Measurements from ENCODE around the gene NTM.

Gene NTM

GRCh38 chr11:132093536-132094259, 723.3 kb downstream of the NTM start:
- no peaks in the 10 kb centered on the region for H3K27me3 ChIP-seq (ENCODE audit: control insufficient read depth in 2 of 2, insufficient read depth in 2 of 2, low read length in 2 of 2)

GRCh38 chr11:132094598-132094997, 724.2 kb downstream of the NTM start:
- Histone ChIP-seq H3K4me1 (ENCODE audit: control insufficient read depth in 2 of 2, insufficient read depth in 2 of 2, low read length in 2 of 2) (no peaks in the 10 kb centered on the region), H3K9me3 (ENCODE audit: control insufficient read depth in 2 of 2, low read length in 2 of 2) (peaks cover 0 to 3% of the 10 kb centered on the region in 2 donors), H3K4me3 (ENCODE audit: low read length in 2 of 2) (no peak overlapping the region), H3K27ac (ENCODE audit: low read depth in 2 of 2, low read length in 2 of 2) (no peak overlapping the region), H3K27me3 (ENCODE audit: control insufficient read depth in 2 of 2, insufficient read depth in 2 of 2, low read length in 2 of 2) (no peaks in the 10 kb centered on the region), H3K9ac (ENCODE audit: low read depth in 1 of 2, low read length in 2 of 2) (no peak overlapping the region), H3K36me3 (ENCODE audit: control insufficient read depth in 2 of 2, insufficient read depth in 2 of 2, low read length in 2 of 2) (no peaks in the 10 kb centered on the region)

More at GRCh38 chr11:132093536-132094259, 723.3 kb downstream of the NTM start:
- Histone ChIP-seq H3K4me1 (ENCODE audit: control insufficient read depth in 2 of 2, insufficient read depth in 2 of 2, low read length in 2 of 2) (no peaks in the 10 kb centered on the region), H3K4me3 (ENCODE audit: low read length in 2 of 2) (no peak overlapping the region), H3K27ac (ENCODE audit: low read depth in 2 of 2, low read length in 2 of 2) (no peak overlapping the region), H3K9ac (ENCODE audit: low read depth in 1 of 2, low read length in 2 of 2) (no peak overlapping the region), H3K36me3 (ENCODE audit: control insufficient read depth in 2 of 2, insufficient read depth in 2 of 2, low read length in 2 of 2) (no peaks in the 10 kb centered on the region), H3K9me3 (ENCODE audit: control insufficient read depth in 2 of 2, low read length in 2 of 2) (peaks cover 0 to 3% of the 10 kb centered on the region in 2 donors)

- H3K27me3 ChIP-seq (ENCODE audit: control insufficient read depth in 2 of 2, insufficient read depth in 2 of 2, low read length in 2 of 2): no peaks in the 10 kb centered on the region
- no peak overlapping the region for H3K9ac ChIP-seq (ENCODE audit: low read depth in 1 of 2, low read length in 2 of 2)
- H3K4me3 ChIP-seq (ENCODE audit: low read length in 2 of 2): no peak overlapping the region
- H3K27ac ChIP-seq (ENCODE audit: low read depth in 2 of 2, low read length in 2 of 2): no peak overlapping the region
- no peaks in the 10 kb centered on the region for H3K36me3 ChIP-seq (ENCODE audit: control insufficient read depth in 2 of 2, insufficient read depth in 2 of 2, low read length in 2 of 2)
- peaks cover 0 to 3% of the 10 kb centered on the region in 2 donors for H3K9me3 ChIP-seq (ENCODE audit: control insufficient read depth in 2 of 2, low read length in 2 of 2)
- no peaks in the 10 kb centered on the region for H3K4me1 ChIP-seq (ENCODE audit: control insufficient read depth in 2 of 2, insufficient read depth in 2 of 2, low read length in 2 of 2)
Observed at GRCh38 chr11:132095230-132096131, 725.1 kb downstream of the NTM start.

- Histone ChIP-seq H3K9me3 (ENCODE audit: control insufficient read depth in 2 of 2, low read length in 2 of 2) (peaks cover 0 to 3% of the 10 kb centered on the region in 2 donors), H3K27me3 (ENCODE audit: control insufficient read depth in 2 of 2, insufficient read depth in 2 of 2, low read length in 2 of 2) (no peaks in the 10 kb centered on the region), H3K4me3 (ENCODE audit: low read length in 2 of 2) (no peak overlapping the region), H3K27ac (ENCODE audit: low read depth in 2 of 2, low read length in 2 of 2) (no peak overlapping the region), H3K36me3 (ENCODE audit: control insufficient read depth in 2 of 2, insufficient read depth in 2 of 2, low read length in 2 of 2) (no peaks in the 10 kb centered on the region), H3K9ac (ENCODE audit: low read depth in 1 of 2, low read length in 2 of 2) (no peak overlapping the region), H3K4me1 (ENCODE audit: control insufficient read depth in 2 of 2, insufficient read depth in 2 of 2, low read length in 2 of 2) (no peaks in the 10 kb centered on the region)
Observed at GRCh38 chr11:132096132-132096825, 725.9 kb downstream of the NTM start.

GRCh38 chr11:132099692-132100091, 729.3 kb downstream of the NTM start:
- H3K9me3 ChIP-seq (ENCODE audit: control insufficient read depth in 2 of 2, low read length in 2 of 2): peaks cover 0 to 3% of the 10 kb centered on the region in 2 donors
- H3K36me3 ChIP-seq (ENCODE audit: control insufficient read depth in 2 of 2, insufficient read depth in 2 of 2, low read length in 2 of 2): no peaks in the 10 kb centered on the region
- H3K27ac ChIP-seq (ENCODE audit: low read depth in 2 of 2, low read length in 2 of 2): no peak overlapping the region
- no peaks in the 10 kb centered on the region for H3K27me3 ChIP-seq (ENCODE audit: control insufficient read depth in 2 of 2, insufficient read depth in 2 of 2, low read length in 2 of 2)
- no peaks in the 10 kb centered on the region for H3K4me1 ChIP-seq (ENCODE audit: control insufficient read depth in 2 of 2, insufficient read depth in 2 of 2, low read length in 2 of 2)
- no peak overlapping the region for H3K9ac ChIP-seq (ENCODE audit: low read depth in 1 of 2, low read length in 2 of 2)
- no peak overlapping the region for H3K4me3 ChIP-seq (ENCODE audit: low read length in 2 of 2)

GRCh38 chr11:132100583-132100982, 730.2 kb downstream of the NTM start:
- Histone ChIP-seq H3K4me3 (ENCODE audit: low read length in 2 of 2) (no peak overlapping the region), H3K27me3 (ENCODE audit: control insufficient read depth in 2 of 2, insufficient read depth in 2 of 2, low read length in 2 of 2) (no peaks in the 10 kb centered on the region), H3K4me1 (ENCODE audit: control insufficient read depth in 2 of 2, insufficient read depth in 2 of 2, low read length in 2 of 2) (no peaks in the 10 kb centered on the region), H3K27ac (ENCODE audit: low read depth in 2 of 2, low read length in 2 of 2) (no peak overlapping the region), H3K36me3 (ENCODE audit: control insufficient read depth in 2 of 2, insufficient read depth in 2 of 2, low read length in 2 of 2) (no peaks in the 10 kb centered on the region), H3K9me3 (ENCODE audit: control insufficient read depth in 2 of 2, low read length in 2 of 2) (peaks cover 0 to 3% of the 10 kb centered on the region in 2 donors), H3K9ac (ENCODE audit: low read depth in 1 of 2, low read length in 2 of 2) (no peak overlapping the region)

- H3K27ac ChIP-seq (ENCODE audit: low read depth in 2 of 2, low read length in 2 of 2): no peak overlapping the region
- H3K4me3 ChIP-seq (ENCODE audit: low read length in 2 of 2): no peak overlapping the region
- peaks cover 0 to 3% of the 10 kb centered on the region in 2 donors for H3K9me3 ChIP-seq (ENCODE audit: control insufficient read depth in 2 of 2, low read length in 2 of 2)
- no peak overlapping the region for H3K9ac ChIP-seq (ENCODE audit: low read depth in 1 of 2, low read length in 2 of 2)
- H3K27me3 ChIP-seq (ENCODE audit: control insufficient read depth in 2 of 2, insufficient read depth in 2 of 2, low read length in 2 of 2): no peaks in the 10 kb centered on the region
- no peaks in the 10 kb centered on the region for H3K36me3 ChIP-seq (ENCODE audit: control insufficient read depth in 2 of 2, insufficient read depth in 2 of 2, low read length in 2 of 2)
- H3K4me1 ChIP-seq (ENCODE audit: control insufficient read depth in 2 of 2, insufficient read depth in 2 of 2, low read length in 2 of 2): no peaks in the 10 kb centered on the region
Observed at GRCh38 chr11:132101881-132102280, 731.5 kb downstream of the NTM start.

GRCh38 chr11:132103021-132103420, 732.6 kb downstream of the NTM start:
- no peak overlapping the region for H3K27ac ChIP-seq (ENCODE audit: low read depth in 2 of 2, low read length in 2 of 2)
- no peaks in the 10 kb centered on the region for H3K4me1 ChIP-seq (ENCODE audit: control insufficient read depth in 2 of 2, insufficient read depth in 2 of 2, low read length in 2 of 2)
- H3K9me3 ChIP-seq (ENCODE audit: control insufficient read depth in 2 of 2, low read length in 2 of 2): no peaks in the 10 kb centered on the region
- no peaks in the 10 kb centered on the region for H3K36me3 ChIP-seq (ENCODE audit: control insufficient read depth in 2 of 2, insufficient read depth in 2 of 2, low read length in 2 of 2)
- no peak overlapping the region for H3K4me3 ChIP-seq (ENCODE audit: low read length in 2 of 2)
- H3K27me3 ChIP-seq (ENCODE audit: control insufficient read depth in 2 of 2, insufficient read depth in 2 of 2, low read length in 2 of 2): no peaks in the 10 kb centered on the region
- H3K9ac ChIP-seq (ENCODE audit: low read depth in 1 of 2, low read length in 2 of 2): no peak overlapping the region

GRCh38 chr11:132106096-132106982, 735.9 kb downstream of the NTM start:
- H3K9ac ChIP-seq (ENCODE audit: low read depth in 1 of 2, low read length in 2 of 2): no peak overlapping the region
- H3K27me3 ChIP-seq (ENCODE audit: control insufficient read depth in 2 of 2, insufficient read depth in 2 of 2, low read length in 2 of 2): no peaks in the 10 kb centered on the region
- no peaks in the 10 kb centered on the region for H3K4me1 ChIP-seq (ENCODE audit: control insufficient read depth in 2 of 2, insufficient read depth in 2 of 2, low read length in 2 of 2)
- H3K27ac ChIP-seq (ENCODE audit: low read depth in 2 of 2, low read length in 2 of 2): no peak overlapping the region
- H3K36me3 ChIP-seq (ENCODE audit: control insufficient read depth in 2 of 2, insufficient read depth in 2 of 2, low read length in 2 of 2): no peaks in the 10 kb centered on the region
- no peaks in the 10 kb centered on the region for H3K9me3 ChIP-seq (ENCODE audit: control insufficient read depth in 2 of 2, low read length in 2 of 2)
- no peak overlapping the region for H3K4me3 ChIP-seq (ENCODE audit: low read length in 2 of 2)

Measured in mucosa of rectum (tissue), 2 donors.